DND-41 (cell line): ENCODE results near the gene ARL5A.

Experiments used
- CTCF ChIP-seq: IDR thresholded peaks from 2 replicates; pipeline ENCODE4 v1.5.1; 2012; ENCODE audit warnings: borderline replicate concordance, low read length, moderate library complexity, mild to moderate bottlenecking; ENCODE audit not compliant: poor library complexity, severe bottlenecking; ENCODE audit errors: extremely low read depth
- EZH2 ChIP-seq: IDR thresholded peaks from 3 replicates; pipeline ENCODE4 v1.6.1; 2012; ENCODE audit warnings: borderline replicate concordance, low read depth, mild to moderate bottlenecking, moderate library complexity, low read length, inconsistent platforms; ENCODE audit not compliant: severe bottlenecking

- TF ChIP-seq CTCF (no peak), EZH2 (no peak)
Measured at GRCh38 chr2:151819920-151820319, 8.3 kb downstream of the ARL5A start.
